Neural cell (in vitro differentiated cells): Measurements from ENCODE around the gene EIF5. TPM values are rescaled to one million over a fixed set of nuclear protein-coding genes. Genes with fewer than 3 reads are reported as not detected.

Experiments used
- H2AFZ ChIP-seq: fragments of 200-600, 300-800 bp; sonication (generic), shearing (Covaris generic); 2 replicates; pipeline ENCODE4 v1.6.0; 2014; ENCODE audit warnings: low read depth, mild to moderate bottlenecking, antibody characterized with exemption, low read length, moderate library complexity
- H3F3A ChIP-seq: fragments of 200-600 bp; shearing (Covaris generic); 2 replicates; pipeline ENCODE4 v1.6.1; 2016; ENCODE audit warnings: mild to moderate bottlenecking, moderate library complexity, mixed read lengths, antibody characterized with exemption, low read length; ENCODE audit not compliant: insufficient read depth, poor library complexity, severe bottlenecking
- H3K27ac ChIP-seq: fragments of 200-600, 300-800 bp; sonication (generic), shearing (Covaris generic); 2 replicates; pipeline ENCODE4 v1.5.1; 2014; ENCODE audit warnings: mild to moderate bottlenecking, low read length, moderate library complexity
- H3K27me3 ChIP-seq: fragments of 300-800, 200-600 bp; sonication (generic), shearing (Covaris generic); 2 replicates; pipeline ENCODE4 v1.6.0; 2014; ENCODE audit warnings: mild to moderate bottlenecking, low read depth, low read length, moderate library complexity; ENCODE audit not compliant: insufficient read depth
- H3K36me3 ChIP-seq: fragments of 300-800, 200-600 bp; sonication (generic), shearing (Covaris generic); 2 replicates; pipeline ENCODE4 v1.5.1; 2014; ENCODE audit warnings: mild to moderate bottlenecking, antibody characterized with exemption, low read length, moderate library complexity; ENCODE audit not compliant: insufficient read depth
- H3K4me2 ChIP-seq: fragments of 300-800, 200-600 bp; sonication (generic), shearing (Covaris generic); 2 replicates; pipeline ENCODE4 v1.6.0; 2014; ENCODE audit warnings: mild to moderate bottlenecking, low read length
- H3K4me3 ChIP-seq: fragments of 300-800, 200-600 bp; sonication (generic), shearing (Covaris generic); 2 replicates; pipeline ENCODE4 v1.5.1; 2014; ENCODE audit warnings: mild to moderate bottlenecking, low read length, moderate library complexity
- H3K79me2 ChIP-seq: fragments of 200-600 bp; shearing (Covaris generic); replicated peaks from 2 replicates; pipeline ENCODE4 v1.6.0; 2014; ENCODE audit warnings: mild to moderate bottlenecking, low read length, moderate library complexity; ENCODE audit not compliant: insufficient read depth
- H3K9ac ChIP-seq: fragments of 300-800, 200-600 bp; sonication (generic), shearing (Covaris generic); 2 replicates; pipeline ENCODE4 v1.6.1; 2016; ENCODE audit warnings: mild to moderate bottlenecking, low read length, mixed read lengths
- H3K9me2 ChIP-seq: fragments of 200-600 bp; shearing (Covaris generic); 2 replicates; pipeline ENCODE4 v1.6.1; 2016; ENCODE audit warnings: mild to moderate bottlenecking, low read length, mixed read lengths; ENCODE audit not compliant: insufficient read depth
- H3K9me3 ChIP-seq: fragments of 200-600, 300-800 bp; sonication (generic), shearing (Covaris generic); 2 replicates; pipeline ENCODE4 v1.6.1; 2016; ENCODE audit warnings: mild to moderate bottlenecking, mixed run types, low read length, moderate library complexity, mixed read lengths
- H4K20me1 ChIP-seq: fragments of 200-600 bp; shearing (Covaris generic); 2 replicates; pipeline ENCODE4 v1.6.1; 2016; ENCODE audit warnings: mild to moderate bottlenecking, mixed run types; ENCODE audit not compliant: insufficient read depth
- EP300 ChIP-seq: fragments of 450-650 bp; conservative IDR thresholded peaks from 2 replicates; pipeline ENCODE4 v1.6.1; 2014; ENCODE audit warnings: antibody characterized with exemption, mild to moderate bottlenecking, moderate library complexity; ENCODE audit not compliant: poor library complexity, severe bottlenecking
- EZH2 ChIP-seq: fragments of 200-600, 300-800 bp; shearing (Covaris generic), sonication (generic); IDR thresholded peaks from 2 replicates; pipeline ENCODE4 v1.6.1; 2014; ENCODE audit warnings: antibody characterized with exemption, low read length, borderline replicate concordance, mild to moderate bottlenecking; ENCODE audit not compliant: insufficient read depth, poor library complexity, severe bottlenecking
- MXI1 ChIP-seq: fragments of 450-650 bp; conservative IDR thresholded peaks from 2 replicates; pipeline ENCODE4 v1.6.1; 2014; ENCODE audit warnings: antibody characterized with exemption, mild to moderate bottlenecking; ENCODE audit not compliant: poor library complexity, severe bottlenecking
- POLR2AphosphoS5 ChIP-seq: IDR thresholded peaks from 2 replicates; pipeline ENCODE4 v1.6.1; 2012
- RAD21 ChIP-seq: fragments of 450-650 bp; conservative IDR thresholded peaks from 2 replicates; pipeline ENCODE4 v1.6.1; 2014; ENCODE audit warnings: antibody characterized with exemption, mild to moderate bottlenecking, moderate library complexity
- REST ChIP-seq: IDR thresholded peaks from 2 replicates; pipeline ENCODE4 v1.6.1; 2012; ENCODE audit warnings: borderline replicate concordance
- SMC3 ChIP-seq: fragments of 450-650 bp; conservative IDR thresholded peaks from 2 replicates; pipeline ENCODE4 v1.6.1; 2014; ENCODE audit warnings: antibody characterized with exemption, mild to moderate bottlenecking, moderate library complexity; ENCODE audit not compliant: poor library complexity
- TAF1 ChIP-seq: IDR thresholded peaks from 2 replicates; pipeline ENCODE4 v1.6.1; 2012; ENCODE audit warnings: low read depth
- polyA plus RNA-seq: library from polyadenylated mRNA; depleted of rRNA; stranded (reverse); fragments of >200 nt; gene quantifications from 2 replicates; pipeline ENCODE4 v1.2.3, GENCODE V29; 2014
- TF ChIP-seq, protein P1 (sequence below): fragments of 450-650 bp; IDR thresholded peaks from 2 replicates; pipeline ENCODE4 v1.5.1; 2014; ENCODE audit warnings: antibody characterized with exemption, mild to moderate bottlenecking, moderate library complexity; ENCODE audit not compliant: poor library complexity, severe bottlenecking

The EIF5 gene
- polyA plus RNA-seq, 1 donor from 2014 or later = 188 TPM

DNA sequence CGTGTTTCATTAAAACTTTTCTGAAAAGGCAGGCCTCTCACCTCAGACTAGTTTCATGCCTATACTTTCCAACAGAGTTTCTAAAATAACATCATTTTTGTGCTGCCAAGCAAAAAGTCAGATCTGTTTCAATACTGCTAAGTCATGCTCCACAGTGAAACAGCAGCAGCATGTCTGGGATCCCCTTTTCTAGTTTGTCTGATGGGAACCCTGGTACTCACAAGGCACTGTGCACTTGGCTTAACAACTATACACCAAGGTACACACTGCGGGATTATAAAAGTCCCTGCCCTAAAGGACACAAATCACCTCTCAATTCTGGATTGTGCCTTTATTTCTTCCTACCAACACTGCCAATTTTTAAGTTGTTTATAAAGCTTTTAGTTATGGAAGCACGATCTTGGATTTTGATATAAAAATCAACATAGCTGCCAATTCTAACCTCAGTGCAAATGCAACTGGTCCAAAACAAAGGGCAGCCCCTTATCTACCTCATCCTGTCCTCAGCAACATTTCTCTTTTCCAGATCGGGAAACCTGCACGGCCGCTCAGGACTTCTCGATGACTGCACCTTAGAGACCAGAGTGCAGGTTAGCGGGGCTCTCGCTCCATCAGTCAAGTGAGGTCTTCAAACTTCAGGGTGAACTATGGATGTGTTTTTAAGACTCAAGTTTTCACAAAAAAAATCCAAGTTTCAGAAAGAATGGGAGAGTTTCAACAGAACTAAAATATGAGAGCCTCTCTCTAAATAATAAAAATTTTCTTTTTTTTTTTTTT is 1.7 kb upstream of the EIF5 start:
- Histone ChIP-seq H3K4me2 (no peak overlapping the region), H3K27me3 (no peaks in the 10 kb centered on the region), H4K20me1 (peaks cover 7% of the 10 kb centered on the region), H3F3A (peaks cover 3% of the 10 kb centered on the region), H3K27ac (no peak overlapping the region), H3K9me3 (no peaks in the 10 kb centered on the region), H3K4me3 (no peak overlapping the region), H2AFZ (no peak overlapping the region), H3K79me2 (peaks cover 22% of the 10 kb centered on the region), H3K36me3 (peaks cover 8% of the 10 kb centered on the region), H3K9ac (no peak overlapping the region), H3K9me2 (no peaks in the 10 kb centered on the region)
- TF ChIP-seq REST (no peak), EZH2 (no peak), EP300 (no peak), TAF1 (no peak), MXI1 (no peak), SMC3 (no peak)
- TF ChIP-seq, protein P1, sequence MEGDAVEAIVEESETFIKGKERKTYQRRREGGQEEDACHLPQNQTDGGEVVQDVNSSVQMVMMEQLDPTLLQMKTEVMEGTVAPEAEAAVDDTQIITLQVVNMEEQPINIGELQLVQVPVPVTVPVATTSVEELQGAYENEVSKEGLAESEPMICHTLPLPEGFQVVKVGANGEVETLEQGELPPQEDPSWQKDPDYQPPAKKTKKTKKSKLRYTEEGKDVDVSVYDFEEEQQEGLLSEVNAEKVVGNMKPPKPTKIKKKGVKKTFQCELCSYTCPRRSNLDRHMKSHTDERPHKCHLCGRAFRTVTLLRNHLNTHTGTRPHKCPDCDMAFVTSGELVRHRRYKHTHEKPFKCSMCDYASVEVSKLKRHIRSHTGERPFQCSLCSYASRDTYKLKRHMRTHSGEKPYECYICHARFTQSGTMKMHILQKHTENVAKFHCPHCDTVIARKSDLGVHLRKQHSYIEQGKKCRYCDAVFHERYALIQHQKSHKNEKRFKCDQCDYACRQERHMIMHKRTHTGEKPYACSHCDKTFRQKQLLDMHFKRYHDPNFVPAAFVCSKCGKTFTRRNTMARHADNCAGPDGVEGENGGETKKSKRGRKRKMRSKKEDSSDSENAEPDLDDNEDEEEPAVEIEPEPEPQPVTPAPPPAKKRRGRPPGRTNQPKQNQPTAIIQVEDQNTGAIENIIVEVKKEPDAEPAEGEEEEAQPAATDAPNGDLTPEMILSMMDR = no peak

DNA sequence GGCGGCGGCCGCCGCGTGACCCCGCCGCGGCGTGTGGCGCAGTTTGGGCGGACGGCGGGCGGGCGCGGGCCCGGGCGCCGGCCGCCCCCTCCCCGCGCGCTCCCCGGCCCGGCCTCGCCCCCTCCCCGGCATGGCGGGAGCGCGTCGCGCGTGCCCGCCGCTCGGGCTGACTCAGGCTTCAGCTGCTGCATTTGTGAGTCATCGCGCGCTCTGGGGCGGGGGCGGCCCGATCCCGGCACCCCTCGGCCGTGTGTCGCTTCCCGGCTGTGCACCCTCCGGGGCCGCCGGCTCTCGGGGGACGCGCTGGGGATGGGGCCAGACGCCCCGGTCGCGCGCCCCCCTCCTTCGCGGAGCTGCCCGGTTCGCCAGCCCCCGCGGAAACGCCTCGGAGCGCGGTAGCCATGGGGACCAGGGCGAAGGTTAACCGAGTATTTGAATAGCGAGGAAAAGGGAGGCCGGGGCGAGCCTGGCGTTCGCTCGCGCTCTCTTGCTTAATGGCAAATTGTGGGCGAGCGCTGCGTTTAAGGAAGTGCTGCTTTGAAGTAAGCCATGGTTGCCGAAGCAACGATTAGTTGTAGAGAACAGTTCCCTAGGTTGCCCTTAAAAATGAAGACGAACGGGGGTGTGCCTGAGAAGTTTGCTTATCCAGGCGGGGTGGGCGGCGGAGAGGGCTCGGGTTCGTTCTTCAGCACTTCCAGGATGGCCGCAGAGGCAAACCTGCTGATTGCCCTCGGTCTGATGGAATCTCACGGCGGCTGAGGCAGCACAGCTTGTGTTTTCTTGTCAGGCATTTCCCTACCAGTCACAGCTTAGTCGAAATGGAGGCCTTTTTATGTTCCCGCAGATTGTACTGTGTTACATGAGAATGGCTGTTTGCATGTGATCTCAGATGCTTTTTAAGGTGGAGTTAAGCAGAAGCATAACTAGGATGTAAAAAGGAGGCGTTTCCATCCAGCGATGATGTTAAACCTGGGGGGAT is 896 bp downstream of the EIF5 start:
- H3K9ac ChIP-seq = peak overlapping the region; percentile 99
- peaks cover 7% of the 10 kb centered on the region for H4K20me1 ChIP-seq
- H3K4me2 ChIP-seq = peak overlapping the region; percentile 74
- peaks cover 8% of the 10 kb centered on the region for H3F3A ChIP-seq
- H3K9me3 ChIP-seq = no peaks in the 10 kb centered on the region
- peak; percentile 36 for TF ChIP-seq POLR2AphosphoS5
- TF ChIP-seq EZH2 = no peak
- peak; percentile 48 for TF ChIP-seq MXI1
- no peak for TF ChIP-seq EP300
- TF ChIP-seq, protein P1 = no peak
- no peak for TF ChIP-seq TAF1
- TF ChIP-seq SMC3 = peak; percentile 29
- peak; percentile 35 for TF ChIP-seq RAD21
- no peak for TF ChIP-seq REST
- no peaks in the 10 kb centered on the region for H3K9me2 ChIP-seq
- H3K27me3 ChIP-seq = no peaks in the 10 kb centered on the region
- H3K27ac ChIP-seq = peak overlapping the region; percentile 100
- no peak overlapping the region for H2AFZ ChIP-seq
- H3K79me2 ChIP-seq = peaks cover 33% of the 10 kb centered on the region
- peak overlapping the region; percentile 94 for H3K4me3 ChIP-seq
- H3K36me3 ChIP-seq = peaks cover 28% of the 10 kb centered on the region
